ENCODE results near the gene R3HDM4.
A peak's percentile ranks its signal among the peaks of the same experiment; 100 is the strongest.
"Not testable (repeated sequence)": the region's sequence is repeated elsewhere in the genome, so short reads cannot be mapped to it uniquely, and the experiment has no call there.

The R3HDM4 gene

GRCh38 chr19:957578-957977 is 44.6 kb upstream of the R3HDM4 start:
- H3K27me3 ChIP-seq (ENCODE audit: insufficient read depth, low read length, poor library complexity); H3K36me3 ChIP-seq (ENCODE audit: control insufficient read depth, insufficient read depth, low read length); DNase-seq; H3K4ac ChIP-seq (ENCODE audit: low read depth, low read length); H2AK5ac ChIP-seq (ENCODE audit: low read length); H2BK5ac ChIP-seq (ENCODE audit: low read length); H2BK120ac ChIP-seq (ENCODE audit: low read depth, low read length); H3K23ac ChIP-seq (ENCODE audit: low read length); H3K4me2 ChIP-seq (ENCODE audit: low read length); H3K4me3 ChIP-seq (ENCODE audit: low read length); H4K5ac ChIP-seq (ENCODE audit: low read length); H4K8ac ChIP-seq (ENCODE audit: low read depth, low read length); H2BK15ac ChIP-seq (replicated peaks; ENCODE audit: low read depth): not testable (repeated sequence)
- Histone ChIP-seq H3K4me1 (ENCODE audit: control insufficient read depth, low read depth, low read length) (peaks cover 26% of the 10 kb centered on the region), H3K79me2 (ENCODE audit: control insufficient read depth, insufficient read depth, low read length) (peaks cover 29% of the 10 kb centered on the region), H3K27ac (ENCODE audit: low read depth, low read length) (peak overlapping the region; percentile 98), H3K79me1 (ENCODE audit: low read length) (peaks cover 21% of the 10 kb centered on the region), H3K18ac (ENCODE audit: low read length) (peak overlapping the region; percentile 86), H3K56ac (ENCODE audit: low read length) (peak overlapping the region; percentile 71), H3K9ac (ENCODE audit: low read length) (peak overlapping the region; percentile 41)
- no CpG with 5 or more reads among the region's 9 CpGs for WGBS (ENCODE audit: extremely low coverage, insufficient coverage, low lambda C conversion rate)

- Histone ChIP-seq H3K4ac (ENCODE audit: low read depth, low read length) (peak overlapping the region; percentile 95), H4K8ac (ENCODE audit: low read depth, low read length) (no peak overlapping the region), H3K27me3 (ENCODE audit: insufficient read depth, low read length, poor library complexity) (no peaks in the 10 kb centered on the region), H3K4me3 (ENCODE audit: low read length) (no peak overlapping the region), H3K36me3 (ENCODE audit: control insufficient read depth, insufficient read depth, low read length) (peaks cover 3% of the 10 kb centered on the region), H2BK15ac (replicated peaks; ENCODE audit: low read depth) (no peak overlapping the region), H2BK5ac (ENCODE audit: low read length) (peak overlapping the region; percentile 69), H2BK120ac (ENCODE audit: low read depth, low read length) (peak overlapping the region; percentile 52), H3K79me2 (ENCODE audit: control insufficient read depth, insufficient read depth, low read length) (peaks cover 29% of the 10 kb centered on the region), H3K9ac (ENCODE audit: low read length) (peak overlapping the region; percentile 49), H3K18ac (ENCODE audit: low read length) (peak overlapping the region; percentile 99), H3K56ac (ENCODE audit: low read length) (peak overlapping the region; percentile 89), H3K4me1 (ENCODE audit: control insufficient read depth, low read depth, low read length) (peaks cover 26% of the 10 kb centered on the region), H2AK5ac (ENCODE audit: low read length) (no peak overlapping the region), H4K5ac (ENCODE audit: low read length) (no peak overlapping the region), H3K27ac (ENCODE audit: low read depth, low read length) (peak overlapping the region; percentile 98), H3K23ac (ENCODE audit: low read length) (no peak overlapping the region), H3K79me1 (ENCODE audit: low read length) (peaks cover 21% of the 10 kb centered on the region), H3K4me2 (ENCODE audit: low read length) (no peak overlapping the region)
- WGBS (ENCODE audit: extremely low coverage, insufficient coverage, low lambda C conversion rate) = no CpG with 5 or more reads among the region's 27 CpGs
- peak; percentile 92 for DNase-seq
These were observed 43.9 kb upstream of the R3HDM4 start for GRCh38 chr19:956766-957440.

GRCh38 chr19:955803-956765 is 43.1 kb upstream of the R3HDM4 start:
- no peak overlapping the region for H4K8ac ChIP-seq (ENCODE audit: low read depth, low read length)
- WGBS (ENCODE audit: extremely low coverage, insufficient coverage, low lambda C conversion rate) = no CpG with 5 or more reads among the region's 55 CpGs
- H3K27ac ChIP-seq (ENCODE audit: low read depth, low read length) = peak overlapping the region; percentile 98
- H2BK5ac ChIP-seq (ENCODE audit: low read length) = peak overlapping the region; percentile 69
- peak overlapping the region; percentile 21 for H2BK120ac ChIP-seq (ENCODE audit: low read depth, low read length)
- H4K5ac ChIP-seq (ENCODE audit: low read length) = no peak overlapping the region
- H2AK5ac ChIP-seq (ENCODE audit: low read length) = peak overlapping the region; percentile 98
- peak; percentile 59 for DNase-seq
- H3K23ac ChIP-seq (ENCODE audit: low read length) = no peak overlapping the region
- peaks cover 21% of the 10 kb centered on the region for H3K79me1 ChIP-seq (ENCODE audit: low read length)
- H3K79me2 ChIP-seq (ENCODE audit: control insufficient read depth, insufficient read depth, low read length) = peaks cover 31% of the 10 kb centered on the region
- peak overlapping the region; percentile 95 for H3K4ac ChIP-seq (ENCODE audit: low read depth, low read length)
- H3K36me3 ChIP-seq (ENCODE audit: control insufficient read depth, insufficient read depth, low read length) = peaks cover 3% of the 10 kb centered on the region
- no peaks in the 10 kb centered on the region for H3K27me3 ChIP-seq (ENCODE audit: insufficient read depth, low read length, poor library complexity)
- peak overlapping the region; percentile 49 for H3K9ac ChIP-seq (ENCODE audit: low read length)
- peak overlapping the region; percentile 89 for H3K56ac ChIP-seq (ENCODE audit: low read length)
- peak overlapping the region; percentile 99 for H3K18ac ChIP-seq (ENCODE audit: low read length)
- H3K4me3 ChIP-seq (ENCODE audit: low read length) = no peak overlapping the region
- no peak overlapping the region for H2BK15ac ChIP-seq (replicated peaks; ENCODE audit: low read depth)
- peaks cover 26% of the 10 kb centered on the region for H3K4me1 ChIP-seq (ENCODE audit: control insufficient read depth, low read depth, low read length)
- H3K4me2 ChIP-seq (ENCODE audit: low read length) = no peak overlapping the region

GRCh38 chr19:954672-955494 is 41.9 kb upstream of the R3HDM4 start:
- H3K27ac ChIP-seq (ENCODE audit: low read depth, low read length) = peak overlapping the region; percentile 98
- peak; percentile 78 for DNase-seq

GRCh38 chr19:954272-954671 is 41.3 kb upstream of the R3HDM4 start:
- Histone ChIP-seq H3K4me1 (ENCODE audit: control insufficient read depth, low read depth, low read length) (peaks cover 26% of the 10 kb centered on the region), H3K27me3 (ENCODE audit: insufficient read depth, low read length, poor library complexity) (no peaks in the 10 kb centered on the region), H3K79me1 (ENCODE audit: low read length) (peaks cover 17% of the 10 kb centered on the region), H3K56ac (ENCODE audit: low read length) (peak overlapping the region; percentile 89), H3K18ac (ENCODE audit: low read length) (peak overlapping the region; percentile 99), H3K79me2 (ENCODE audit: control insufficient read depth, insufficient read depth, low read length) (peaks cover 31% of the 10 kb centered on the region), H3K36me3 (ENCODE audit: control insufficient read depth, insufficient read depth, low read length) (peaks cover 3% of the 10 kb centered on the region), H3K27ac (ENCODE audit: low read depth, low read length) (peak overlapping the region; percentile 98), H3K4me2 (ENCODE audit: low read length) (no peak overlapping the region), H4K8ac (ENCODE audit: low read depth, low read length) (peak overlapping the region; percentile 29), H2BK15ac (replicated peaks; ENCODE audit: low read depth) (peak overlapping the region; percentile 28), H2BK120ac (ENCODE audit: low read depth, low read length) (peak overlapping the region; percentile 86), H3K4ac (ENCODE audit: low read depth, low read length) (peak overlapping the region; percentile 99), H2AK5ac (ENCODE audit: low read length) (peak overlapping the region; percentile 32), H3K9ac (ENCODE audit: low read length) (peak overlapping the region; percentile 68), H4K5ac (ENCODE audit: low read length) (no peak overlapping the region), H3K4me3 (ENCODE audit: low read length) (no peak overlapping the region), H2BK5ac (ENCODE audit: low read length) (peak overlapping the region; percentile 97), H3K23ac (ENCODE audit: low read length) (no peak overlapping the region)
- DNase-seq = peak; percentile 77
- WGBS (ENCODE audit: extremely low coverage, insufficient coverage, low lambda C conversion rate) = no CpG with 5 or more reads among the region's 14 CpGs

More at GRCh38 chr19:954672-955494, 41.9 kb upstream of the R3HDM4 start:
- H3K36me3 ChIP-seq (ENCODE audit: control insufficient read depth, insufficient read depth, low read length) = peaks cover 3% of the 10 kb centered on the region
- peak overlapping the region; percentile 53 for H3K9ac ChIP-seq (ENCODE audit: low read length)
- peaks cover 26% of the 10 kb centered on the region for H3K4me1 ChIP-seq (ENCODE audit: control insufficient read depth, low read depth, low read length)
- peak overlapping the region; percentile 35 for H3K23ac ChIP-seq (ENCODE audit: low read length)
- H3K79me1 ChIP-seq (ENCODE audit: low read length) = peaks cover 18% of the 10 kb centered on the region
- no peak overlapping the region for H4K8ac ChIP-seq (ENCODE audit: low read depth, low read length)
- no peak overlapping the region for H4K5ac ChIP-seq (ENCODE audit: low read length)
- H3K4ac ChIP-seq (ENCODE audit: low read depth, low read length) = peak overlapping the region; percentile 95
- H3K27me3 ChIP-seq (ENCODE audit: insufficient read depth, low read length, poor library complexity) = no peaks in the 10 kb centered on the region
- H3K56ac ChIP-seq (ENCODE audit: low read length) = peak overlapping the region; percentile 89
- peak overlapping the region; percentile 22 for H2BK120ac ChIP-seq (ENCODE audit: low read depth, low read length)
- H3K4me3 ChIP-seq (ENCODE audit: low read length) = no peak overlapping the region
- H2AK5ac ChIP-seq (ENCODE audit: low read length) = peak overlapping the region; percentile 96
- no CpG with 5 or more reads among the region's 43 CpGs for WGBS (ENCODE audit: extremely low coverage, insufficient coverage, low lambda C conversion rate)
- peak overlapping the region; percentile 99 for H3K18ac ChIP-seq (ENCODE audit: low read length)
- H3K79me2 ChIP-seq (ENCODE audit: control insufficient read depth, insufficient read depth, low read length) = peaks cover 31% of the 10 kb centered on the region
- H2BK15ac ChIP-seq (replicated peaks; ENCODE audit: low read depth) = peak overlapping the region; percentile 28
- no peak overlapping the region for H3K4me2 ChIP-seq (ENCODE audit: low read length)
- H2BK5ac ChIP-seq (ENCODE audit: low read length) = peak overlapping the region; percentile 97
